NCI-H510A treated with DMSO at 0.1 percent for 48 hours (cell line): ENCODE data around the gene FAM98A.

ENCODE experiments used
- DNase-seq: peaks from one replicate; lab custom pipeline; 2025; lab: John Stamatoyannopoulos, UW

FAM98A gene

GRCh38 chr2:33599175-33599942 lies at the start of gene FAM98A:
FAM98A (minus strand) TSS chr2:33599299; CDS start chr2:33599221, 78 bp downstream.
- peak; percentile 95 for DNase-seq

GRCh38 chr2:33645861-33646260 lies 46.8 kb upstream of the FAM98A start:
- no peak for DNase-seq

DNA sequence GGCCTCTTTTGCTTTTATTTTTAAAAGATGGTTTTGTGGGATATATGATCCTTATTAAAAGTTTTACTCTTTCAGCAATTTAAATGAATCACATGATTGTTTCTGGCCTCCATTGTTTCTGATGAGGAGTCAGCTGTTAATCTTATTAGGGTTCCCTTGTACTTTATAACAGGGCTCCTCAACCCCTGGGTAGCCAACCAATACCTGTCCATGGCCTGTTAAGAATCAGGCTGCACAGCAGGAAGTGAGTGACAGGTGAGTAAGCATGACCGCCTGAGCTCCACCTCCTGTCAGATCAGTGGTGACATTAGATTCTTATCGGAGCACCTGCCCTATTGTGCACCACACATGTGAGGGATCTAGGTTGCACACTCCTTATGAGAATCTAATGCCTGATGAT lies 45.1 kb upstream of the FAM98A start:
- no peak for DNase-seq

DNA sequence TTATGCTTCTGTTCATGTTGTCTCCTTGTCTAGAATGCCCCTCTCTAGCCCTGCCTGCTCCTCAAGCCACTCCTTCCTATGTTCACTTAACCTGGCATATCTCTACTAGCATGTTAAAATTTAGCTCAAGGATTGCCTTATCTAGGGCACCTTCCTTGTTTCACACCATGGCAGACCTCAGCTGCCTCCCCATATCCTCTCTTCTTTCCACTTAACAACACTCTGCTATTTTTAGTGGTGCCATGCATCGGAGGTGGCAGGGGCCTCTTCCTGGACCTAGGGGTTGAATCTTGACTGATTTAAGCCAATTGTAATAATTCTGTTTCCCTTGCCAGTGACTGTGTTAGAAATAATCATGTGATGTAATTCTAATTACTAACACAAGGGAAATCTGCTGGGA lies 36.9 kb upstream of the FAM98A start:
- no peak for DNase-seq

- no peak for DNase-seq
These were observed 35.3 kb upstream of the FAM98A start for GRCh38 chr2:33634261-33634910.

DNA sequence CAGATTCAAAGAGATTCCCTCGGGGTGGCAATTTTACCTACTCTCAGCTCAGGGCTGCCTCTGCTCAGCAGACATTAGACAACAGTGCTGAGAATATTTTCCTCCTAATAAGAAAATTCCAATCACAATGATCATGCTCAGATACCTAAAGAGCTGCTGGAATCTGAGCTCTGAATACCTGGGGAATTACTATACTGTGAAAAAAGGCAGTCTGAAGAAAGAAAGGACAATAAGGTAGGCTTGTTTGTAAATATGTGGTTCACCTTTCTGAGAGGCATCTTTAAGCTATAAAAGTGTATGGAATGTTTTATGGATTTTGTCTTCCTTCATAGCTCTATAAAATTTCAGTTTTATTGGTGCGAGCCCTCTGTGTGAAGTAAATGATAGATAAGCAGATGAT lies 34.2 kb upstream of the FAM98A start:
- no peak for DNase-seq

GRCh38 chr2:33632831-33633230 lies 33.7 kb upstream of the FAM98A start:
- DNase-seq, result no peak

- no peak for DNase-seq
These were observed 29.1 kb upstream of the FAM98A start for GRCh38 chr2:33628031-33628827.

GRCh38 chr2:33619028-33619427 lies 19.9 kb upstream of the FAM98A start:
- no peak for DNase-seq

DNA sequence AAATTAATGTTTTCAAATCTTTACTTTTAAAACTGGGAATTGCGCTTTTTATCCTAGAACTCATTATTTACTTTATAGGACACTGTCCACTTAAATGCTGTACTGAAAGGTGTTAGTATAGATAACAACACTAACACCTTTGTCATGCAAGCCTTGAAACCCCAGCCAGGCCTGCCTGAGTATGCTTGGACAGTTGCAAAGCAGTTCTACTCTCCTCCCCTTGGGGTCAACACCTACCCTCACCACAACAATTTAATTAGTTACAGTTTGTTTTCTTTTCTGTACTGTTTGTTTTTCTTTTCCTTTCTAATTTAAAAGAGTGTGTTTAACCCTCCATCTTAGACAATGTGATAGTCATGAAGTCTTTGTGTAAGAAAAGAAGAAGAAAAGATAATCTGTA lies 18.9 kb upstream of the FAM98A start:
- DNase-seq, result no peak

GRCh38 chr2:33617401-33617800 lies 18.3 kb upstream of the FAM98A start:
- DNase-seq, result no peak

- DNase-seq, result no peak
These were observed 17.8 kb upstream of the FAM98A start for GRCh38 chr2:33616873-33617272.

GRCh38 chr2:33614190-33614589 lies 15.1 kb upstream of the FAM98A start:
- DNase-seq, result no peak

GRCh38 chr2:33607905-33608304 lies 8.8 kb upstream of the FAM98A start:
- DNase-seq, result no peak

- DNase-seq, result no peak
These were observed 8.2 kb upstream of the FAM98A start for GRCh38 chr2:33607251-33607721.

DNA sequence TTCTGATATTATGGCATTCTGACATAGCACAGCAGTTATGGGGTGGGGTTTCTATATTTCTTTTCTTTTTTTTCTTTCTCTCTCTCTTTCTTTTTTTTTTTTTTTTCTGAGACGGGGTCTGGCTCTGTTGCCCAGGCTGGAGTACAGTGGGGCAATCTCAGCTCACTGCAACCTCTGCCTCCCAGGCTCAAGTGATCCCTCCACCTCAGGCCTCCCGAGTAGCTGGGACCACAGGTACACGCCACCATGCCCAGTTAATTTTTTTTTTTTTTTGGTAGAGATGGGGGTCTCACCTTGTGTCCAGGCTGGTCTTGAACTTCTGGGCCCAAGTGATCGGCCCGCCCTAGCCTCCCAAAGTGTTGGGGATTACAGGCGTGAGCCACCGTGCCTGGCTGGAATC lies 7.5 kb upstream of the FAM98A start:
- DNase-seq, result no peak

GRCh38 chr2:33606100-33606499 lies 7.0 kb upstream of the FAM98A start:
- no peak for DNase-seq

DNA sequence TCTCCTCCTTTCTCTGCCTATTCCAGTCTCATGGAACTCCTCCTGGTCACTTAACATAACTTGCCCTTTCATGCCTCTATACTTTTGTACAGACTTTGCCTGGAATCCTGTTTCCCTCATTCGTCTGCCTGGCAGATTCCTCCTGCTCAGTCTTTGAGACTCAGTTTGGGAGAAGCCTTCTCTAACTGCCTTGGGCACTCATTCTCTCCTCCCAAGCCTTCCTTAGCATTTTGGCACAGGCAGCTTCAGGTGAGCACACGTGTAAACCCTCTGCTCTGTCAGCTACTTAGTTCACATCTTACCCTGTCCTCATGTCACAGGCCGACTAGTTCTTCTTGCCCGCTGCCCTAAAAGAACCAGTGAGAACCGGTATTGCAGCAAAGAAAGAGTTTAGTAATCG lies 6.0 kb upstream of the FAM98A start:
- DNase-seq, result no peak

DNA sequence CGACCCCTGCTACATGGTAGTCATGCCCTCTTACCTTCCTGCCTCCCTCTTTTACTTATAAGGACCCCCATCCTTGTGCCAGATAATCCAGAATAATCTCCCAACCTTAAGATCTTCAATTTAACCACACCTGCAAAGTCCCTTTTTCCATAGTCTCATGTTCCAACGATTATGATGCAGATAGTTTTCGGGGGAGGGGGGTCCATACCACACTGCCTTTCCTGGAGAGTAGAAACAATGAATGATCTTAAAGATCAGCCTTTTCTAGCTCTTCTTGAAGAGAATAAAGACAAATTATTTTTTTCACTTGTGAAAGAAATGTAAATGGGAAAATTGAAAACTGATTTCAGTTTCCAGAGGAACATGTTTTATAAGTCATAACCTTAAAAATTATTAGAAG lies 4.3 kb upstream of the FAM98A start:
- no peak for DNase-seq

DNA sequence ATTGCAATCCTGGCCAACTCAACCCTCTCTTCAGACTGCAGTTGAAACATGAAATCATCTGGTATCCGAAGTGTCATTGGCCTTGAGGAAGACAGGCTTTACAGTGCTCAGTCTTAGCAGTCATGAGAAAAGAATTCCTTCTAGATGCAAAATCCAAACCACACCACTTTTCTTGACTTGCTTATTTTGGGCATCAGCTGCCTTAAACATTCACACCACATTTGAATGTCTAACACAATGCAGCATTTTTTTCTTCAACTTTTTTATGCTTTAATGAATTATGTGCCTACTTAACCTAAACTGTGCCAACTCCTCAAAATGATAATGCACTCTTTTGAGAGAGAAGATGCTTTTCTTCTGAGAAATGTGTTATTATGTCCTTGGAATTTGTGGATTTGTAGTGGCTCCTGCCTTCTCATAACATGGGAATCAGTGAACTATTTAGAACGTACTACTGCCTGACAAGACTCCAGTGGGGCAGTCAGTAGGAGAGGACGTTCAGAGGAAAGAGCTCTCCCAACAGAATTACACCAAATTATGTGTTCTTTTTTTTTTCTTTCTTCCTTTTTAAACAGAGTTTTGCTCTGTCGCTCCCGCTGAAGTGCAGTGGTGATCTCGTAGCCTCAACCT lies 3.2 kb upstream of the FAM98A start:
- DNase-seq, result no peak

- DNase-seq, result no peak
These were observed 769 bp upstream of the FAM98A start for GRCh38 chr2:33599943-33600192.

GRCh38 chr2:33598561-33599174 lies 431 bp downstream of the FAM98A start:
- peak; percentile 14 for DNase-seq
